Neural cell (in vitro differentiated cells): ENCODE data around the gene IDH3A. TPM values are rescaled to one million over a fixed set of nuclear protein-coding genes. Genes with fewer than 3 reads are reported as not detected.

ENCODE experiments used
- H2AFZ ChIP-seq: fragments of 200-600, 300-800 bp; sonication (generic), shearing (Covaris generic); 2 replicates; pipeline ENCODE4 v1.6.0; 2014; ENCODE audit warnings: low read depth, mild to moderate bottlenecking, antibody characterized with exemption, low read length, moderate library complexity
- H3F3A ChIP-seq: fragments of 200-600 bp; shearing (Covaris generic); 2 replicates; pipeline ENCODE4 v1.6.1; 2016; ENCODE audit warnings: mild to moderate bottlenecking, moderate library complexity, mixed read lengths, antibody characterized with exemption, low read length; ENCODE audit not compliant: insufficient read depth, poor library complexity, severe bottlenecking
- H3K27ac ChIP-seq: fragments of 200-600, 300-800 bp; sonication (generic), shearing (Covaris generic); 2 replicates; pipeline ENCODE4 v1.5.1; 2014; ENCODE audit warnings: mild to moderate bottlenecking, low read length, moderate library complexity
- H3K27me3 ChIP-seq: fragments of 300-800, 200-600 bp; sonication (generic), shearing (Covaris generic); 2 replicates; pipeline ENCODE4 v1.6.0; 2014; ENCODE audit warnings: mild to moderate bottlenecking, low read depth, low read length, moderate library complexity; ENCODE audit not compliant: insufficient read depth
- H3K36me3 ChIP-seq: fragments of 300-800, 200-600 bp; sonication (generic), shearing (Covaris generic); 2 replicates; pipeline ENCODE4 v1.5.1; 2014; ENCODE audit warnings: mild to moderate bottlenecking, antibody characterized with exemption, low read length, moderate library complexity; ENCODE audit not compliant: insufficient read depth
- H3K4me2 ChIP-seq: fragments of 300-800, 200-600 bp; sonication (generic), shearing (Covaris generic); 2 replicates; pipeline ENCODE4 v1.6.0; 2014; ENCODE audit warnings: mild to moderate bottlenecking, low read length
- H3K4me3 ChIP-seq: fragments of 300-800, 200-600 bp; sonication (generic), shearing (Covaris generic); 2 replicates; pipeline ENCODE4 v1.5.1; 2014; ENCODE audit warnings: mild to moderate bottlenecking, low read length, moderate library complexity
- H3K79me2 ChIP-seq: fragments of 200-600 bp; shearing (Covaris generic); replicated peaks from 2 replicates; pipeline ENCODE4 v1.6.0; 2014; ENCODE audit warnings: mild to moderate bottlenecking, low read length, moderate library complexity; ENCODE audit not compliant: insufficient read depth
- H3K9ac ChIP-seq: fragments of 300-800, 200-600 bp; sonication (generic), shearing (Covaris generic); 2 replicates; pipeline ENCODE4 v1.6.1; 2016; ENCODE audit warnings: mild to moderate bottlenecking, low read length, mixed read lengths
- H3K9me2 ChIP-seq: fragments of 200-600 bp; shearing (Covaris generic); 2 replicates; pipeline ENCODE4 v1.6.1; 2016; ENCODE audit warnings: mild to moderate bottlenecking, low read length, mixed read lengths; ENCODE audit not compliant: insufficient read depth
- H3K9me3 ChIP-seq: fragments of 200-600, 300-800 bp; sonication (generic), shearing (Covaris generic); 2 replicates; pipeline ENCODE4 v1.6.1; 2016; ENCODE audit warnings: mild to moderate bottlenecking, mixed run types, low read length, moderate library complexity, mixed read lengths
- H4K20me1 ChIP-seq: fragments of 200-600 bp; shearing (Covaris generic); 2 replicates; pipeline ENCODE4 v1.6.1; 2016; ENCODE audit warnings: mild to moderate bottlenecking, mixed run types; ENCODE audit not compliant: insufficient read depth
- EP300 ChIP-seq: fragments of 450-650 bp; conservative IDR thresholded peaks from 2 replicates; pipeline ENCODE4 v1.6.1; 2014; ENCODE audit warnings: antibody characterized with exemption, mild to moderate bottlenecking, moderate library complexity; ENCODE audit not compliant: poor library complexity, severe bottlenecking
- EZH2 ChIP-seq: fragments of 200-600, 300-800 bp; shearing (Covaris generic), sonication (generic); IDR thresholded peaks from 2 replicates; pipeline ENCODE4 v1.6.1; 2014; ENCODE audit warnings: antibody characterized with exemption, low read length, borderline replicate concordance, mild to moderate bottlenecking; ENCODE audit not compliant: insufficient read depth, poor library complexity, severe bottlenecking
- MXI1 ChIP-seq: fragments of 450-650 bp; conservative IDR thresholded peaks from 2 replicates; pipeline ENCODE4 v1.6.1; 2014; ENCODE audit warnings: antibody characterized with exemption, mild to moderate bottlenecking; ENCODE audit not compliant: poor library complexity, severe bottlenecking
- POLR2AphosphoS5 ChIP-seq: IDR thresholded peaks from 2 replicates; pipeline ENCODE4 v1.6.1; 2012
- RAD21 ChIP-seq: fragments of 450-650 bp; conservative IDR thresholded peaks from 2 replicates; pipeline ENCODE4 v1.6.1; 2014; ENCODE audit warnings: antibody characterized with exemption, mild to moderate bottlenecking, moderate library complexity
- REST ChIP-seq: IDR thresholded peaks from 2 replicates; pipeline ENCODE4 v1.6.1; 2012; ENCODE audit warnings: borderline replicate concordance
- SMC3 ChIP-seq: fragments of 450-650 bp; conservative IDR thresholded peaks from 2 replicates; pipeline ENCODE4 v1.6.1; 2014; ENCODE audit warnings: antibody characterized with exemption, mild to moderate bottlenecking, moderate library complexity; ENCODE audit not compliant: poor library complexity
- TAF1 ChIP-seq: IDR thresholded peaks from 2 replicates; pipeline ENCODE4 v1.6.1; 2012; ENCODE audit warnings: low read depth
- polyA plus RNA-seq: library from polyadenylated mRNA; depleted of rRNA; stranded (reverse); fragments of >200 nt; gene quantifications from 2 replicates; pipeline ENCODE4 v1.2.3, GENCODE V29; 2014
- TF ChIP-seq, protein P1 (sequence below): fragments of 450-650 bp; IDR thresholded peaks from 2 replicates; pipeline ENCODE4 v1.5.1; 2014; ENCODE audit warnings: antibody characterized with exemption, mild to moderate bottlenecking, moderate library complexity; ENCODE audit not compliant: poor library complexity, severe bottlenecking

Gene IDH3A
- polyA plus RNA-seq, 1 donor from 2014 or later: 90.7 TPM

DNA sequence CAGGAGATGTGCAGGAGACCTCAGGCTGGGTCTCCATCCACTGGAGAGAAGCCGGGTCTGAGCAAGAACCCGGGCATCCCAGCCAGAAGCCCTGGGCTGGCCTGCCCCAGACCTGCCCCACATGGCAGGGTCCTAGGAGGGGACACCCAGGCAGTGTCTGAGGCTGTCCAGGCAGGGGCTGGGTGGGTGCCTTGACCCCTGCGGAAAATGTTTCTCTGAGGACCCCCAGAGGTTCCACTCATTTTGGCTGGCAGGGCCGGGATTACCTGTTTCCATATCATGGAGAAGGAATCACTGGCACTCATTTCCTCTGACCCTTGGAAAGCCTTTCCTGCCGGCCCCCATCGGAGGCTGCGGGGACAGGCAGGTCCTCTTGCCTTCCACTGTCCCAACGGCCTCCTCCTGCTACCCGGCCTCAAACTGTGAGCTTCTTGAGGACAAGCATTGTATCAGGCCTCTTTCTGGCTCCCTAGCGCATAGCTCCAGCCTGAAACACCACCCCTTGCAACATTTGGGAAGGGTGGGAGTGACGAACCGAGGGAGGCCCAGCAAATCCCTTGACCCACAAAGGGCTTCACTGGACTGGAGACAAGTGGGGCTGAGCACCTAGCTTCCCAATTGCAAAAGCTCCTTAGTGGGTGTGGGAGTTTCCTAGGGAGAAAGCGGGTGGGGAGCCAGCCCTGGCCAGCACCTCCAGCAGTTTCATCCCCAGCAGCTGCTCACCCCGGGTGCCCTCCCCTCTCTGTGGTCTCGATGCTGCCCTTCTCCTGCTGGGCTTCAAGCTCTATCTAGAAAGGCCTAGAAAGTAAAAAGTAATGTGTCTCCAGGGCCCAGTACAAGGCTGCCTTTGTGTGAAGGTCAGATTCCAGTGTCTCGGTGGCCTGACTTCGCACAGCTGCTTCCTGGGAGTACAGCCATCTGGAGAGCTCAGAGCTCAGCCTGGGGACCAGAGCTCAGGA lies 55.5 kb downstream of the IDH3A start:
- Histone ChIP-seq H3K4me3 (no peak overlapping the region), H3K27ac (no peak overlapping the region), H3K9me3 (no peaks in the 10 kb centered on the region), H3K9me2 (no peaks in the 10 kb centered on the region), H3K4me2 (no peak overlapping the region), H2AFZ (no peak overlapping the region), H3K9ac (no peak overlapping the region), H3K27me3 (no peaks in the 10 kb centered on the region), H3F3A (no peaks in the 10 kb centered on the region), H4K20me1 (no peaks in the 10 kb centered on the region), H3K36me3 (no peaks in the 10 kb centered on the region), H3K79me2 (no peaks in the 10 kb centered on the region)
- TF ChIP-seq TAF1: no peak
- no peak for TF ChIP-seq REST
- TF ChIP-seq EZH2: no peak
- no peak for TF ChIP-seq RAD21
- TF ChIP-seq SMC3: no peak
- no peak for TF ChIP-seq POLR2AphosphoS5
- TF ChIP-seq, protein P1, sequence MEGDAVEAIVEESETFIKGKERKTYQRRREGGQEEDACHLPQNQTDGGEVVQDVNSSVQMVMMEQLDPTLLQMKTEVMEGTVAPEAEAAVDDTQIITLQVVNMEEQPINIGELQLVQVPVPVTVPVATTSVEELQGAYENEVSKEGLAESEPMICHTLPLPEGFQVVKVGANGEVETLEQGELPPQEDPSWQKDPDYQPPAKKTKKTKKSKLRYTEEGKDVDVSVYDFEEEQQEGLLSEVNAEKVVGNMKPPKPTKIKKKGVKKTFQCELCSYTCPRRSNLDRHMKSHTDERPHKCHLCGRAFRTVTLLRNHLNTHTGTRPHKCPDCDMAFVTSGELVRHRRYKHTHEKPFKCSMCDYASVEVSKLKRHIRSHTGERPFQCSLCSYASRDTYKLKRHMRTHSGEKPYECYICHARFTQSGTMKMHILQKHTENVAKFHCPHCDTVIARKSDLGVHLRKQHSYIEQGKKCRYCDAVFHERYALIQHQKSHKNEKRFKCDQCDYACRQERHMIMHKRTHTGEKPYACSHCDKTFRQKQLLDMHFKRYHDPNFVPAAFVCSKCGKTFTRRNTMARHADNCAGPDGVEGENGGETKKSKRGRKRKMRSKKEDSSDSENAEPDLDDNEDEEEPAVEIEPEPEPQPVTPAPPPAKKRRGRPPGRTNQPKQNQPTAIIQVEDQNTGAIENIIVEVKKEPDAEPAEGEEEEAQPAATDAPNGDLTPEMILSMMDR: no peak
- no peak for TF ChIP-seq EP300
- no peak for TF ChIP-seq MXI1

DNA sequence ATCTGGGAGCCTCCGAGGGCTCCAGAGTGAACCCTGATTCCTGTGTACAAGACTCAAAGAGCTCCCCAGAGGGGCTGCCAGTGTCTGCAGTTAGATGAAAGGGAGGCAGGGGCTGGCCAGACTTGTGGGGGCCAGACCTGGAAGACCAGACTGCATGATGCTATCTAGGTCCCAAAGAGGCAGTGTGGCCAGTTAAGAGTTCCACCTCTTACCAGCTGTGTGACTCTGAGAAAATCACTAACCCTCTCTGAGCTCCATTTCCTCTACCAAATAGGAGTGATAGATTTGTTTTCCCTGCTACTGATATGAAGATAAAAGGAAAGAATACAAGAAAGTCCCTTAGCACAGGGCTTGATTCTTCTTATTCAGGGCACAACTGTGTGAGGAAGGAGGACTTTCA lies 56.2 kb downstream of the IDH3A start:
- TF ChIP-seq TAF1: no peak
- no peak overlapping the region for H3K4me2 ChIP-seq
- H2AFZ ChIP-seq: no peak overlapping the region

More for the DNA sequence above, 56.2 kb downstream of the IDH3A start:
- H3K36me3 ChIP-seq: no peaks in the 10 kb centered on the region
- no peak overlapping the region for H3K9ac ChIP-seq
- no peaks in the 10 kb centered on the region for H4K20me1 ChIP-seq
- no peaks in the 10 kb centered on the region for H3K27me3 ChIP-seq
- H3K27ac ChIP-seq: no peak overlapping the region
- no peaks in the 10 kb centered on the region for H3F3A ChIP-seq
- no peak overlapping the region for H3K4me3 ChIP-seq
- no peaks in the 10 kb centered on the region for H3K9me3 ChIP-seq
- no peaks in the 10 kb centered on the region for H3K9me2 ChIP-seq
- H3K79me2 ChIP-seq: no peaks in the 10 kb centered on the region
